ENCODE measurements around the gene KDM4C. TPM values are rescaled to one million over a fixed set of nuclear protein-coding genes. Genes with fewer than 3 reads are reported as not detected.

KDM4C gene
- polyA plus RNA-seq, 1 donor (not counting 4 experiments of a cell fraction or from before 2014, with no cell fraction given) = 17.2 TPM

DNA sequence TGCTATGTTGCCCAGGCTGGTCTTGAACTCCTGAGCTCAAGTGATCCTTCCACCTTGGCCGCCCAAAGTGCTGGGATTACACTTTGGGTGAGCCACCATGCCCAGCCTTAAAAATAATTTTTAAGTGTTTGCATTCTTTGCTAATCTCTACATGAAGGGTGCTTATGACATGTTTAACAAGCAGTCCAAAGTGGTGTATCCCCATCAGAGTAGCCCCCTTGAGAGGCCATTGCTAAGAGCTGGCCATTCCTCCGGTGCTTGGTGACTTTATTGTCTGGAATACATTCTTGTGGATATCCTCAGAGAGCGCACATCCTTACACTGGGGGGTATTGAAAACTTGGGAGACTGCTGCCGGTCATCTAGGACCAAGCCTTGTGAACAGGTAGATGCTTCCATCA is 395.4 kb downstream of the KDM4C start:
- FAIRE-seq (no peak), DNase-seq (ENCODE audit: low read depth, low spot score) (no peak)
- H4K20me1 ChIP-seq (ENCODE audit: control insufficient read depth, extremely low read depth, insufficient read depth, low read length) = no peaks in the 10 kb centered on the region
- no peaks in the 10 kb centered on the region for H3K79me2 ChIP-seq (ENCODE audit: control insufficient read depth, insufficient read depth, low read length)
- no peak overlapping the region for H3K27ac ChIP-seq (ENCODE audit: control insufficient read depth, insufficient read depth, low read length)
- no peak overlapping the region for H3K9ac ChIP-seq (ENCODE audit: control insufficient read depth, extremely low read depth, insufficient read depth, low read length)
- H2AFZ ChIP-seq (ENCODE audit: control insufficient read depth, low read length) = no peak overlapping the region
- H3K36me3 ChIP-seq (ENCODE audit: control insufficient read depth in 2 of 2, extremely low read depth in 1 of 2, insufficient read depth in 2 of 2, low read length in 2 of 2) = peaks cover 0 to 7% of the 10 kb centered on the region in 2 experiments
- no peak overlapping the region for H3K4me3 ChIP-seq (ENCODE audit: control insufficient read depth in 2 of 3, extremely low read depth in 1 of 3, insufficient read depth in 2 of 3, low read depth in 1 of 3, low read length in 3 of 3)
- TF ChIP-seq, protein P1, sequence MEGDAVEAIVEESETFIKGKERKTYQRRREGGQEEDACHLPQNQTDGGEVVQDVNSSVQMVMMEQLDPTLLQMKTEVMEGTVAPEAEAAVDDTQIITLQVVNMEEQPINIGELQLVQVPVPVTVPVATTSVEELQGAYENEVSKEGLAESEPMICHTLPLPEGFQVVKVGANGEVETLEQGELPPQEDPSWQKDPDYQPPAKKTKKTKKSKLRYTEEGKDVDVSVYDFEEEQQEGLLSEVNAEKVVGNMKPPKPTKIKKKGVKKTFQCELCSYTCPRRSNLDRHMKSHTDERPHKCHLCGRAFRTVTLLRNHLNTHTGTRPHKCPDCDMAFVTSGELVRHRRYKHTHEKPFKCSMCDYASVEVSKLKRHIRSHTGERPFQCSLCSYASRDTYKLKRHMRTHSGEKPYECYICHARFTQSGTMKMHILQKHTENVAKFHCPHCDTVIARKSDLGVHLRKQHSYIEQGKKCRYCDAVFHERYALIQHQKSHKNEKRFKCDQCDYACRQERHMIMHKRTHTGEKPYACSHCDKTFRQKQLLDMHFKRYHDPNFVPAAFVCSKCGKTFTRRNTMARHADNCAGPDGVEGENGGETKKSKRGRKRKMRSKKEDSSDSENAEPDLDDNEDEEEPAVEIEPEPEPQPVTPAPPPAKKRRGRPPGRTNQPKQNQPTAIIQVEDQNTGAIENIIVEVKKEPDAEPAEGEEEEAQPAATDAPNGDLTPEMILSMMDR (optimal IDR thresholded peaks at IDR 0.05 in 1 of 3, IDR thresholded peaks at IDR 0.05 in 1 of 3, conservative IDR thresholded peaks at IDR 0.05 in 1 of 3; ENCODE audit: extremely low read depth in 1 of 3, insufficient read depth in 2 of 3, low read length in 3 of 3) = no peak
- no peak for TF ChIP-seq EZH2 (IDR thresholded peaks at IDR 0.05; ENCODE audit: low read length)
- H3K4me1 ChIP-seq (ENCODE audit: control insufficient read depth, extremely low read depth, insufficient read depth, low read length) = no peaks in the 10 kb centered on the region
- no peaks in the 10 kb centered on the region for H3K9me1 ChIP-seq (ENCODE audit: control insufficient read depth, extremely low read depth, insufficient read depth, low read length)
- H3K9me3 ChIP-seq (ENCODE audit: control insufficient read depth, low read depth, low read length) = no peaks in the 10 kb centered on the region
- H3K4me2 ChIP-seq (ENCODE audit: control insufficient read depth, extremely low read depth, insufficient read depth, low read depth, low read length) = no peak overlapping the region
- H3K27me3 ChIP-seq (ENCODE audit: control insufficient read depth, extremely low read depth, insufficient read depth, low read length) = no peaks in the 10 kb centered on the region
- dilution Hi-C loops (cut with MboI; ENCODE audit: extremely low pct_ligation_motif_present, low sequenced_read_pairs) = no loop called here

DNA sequence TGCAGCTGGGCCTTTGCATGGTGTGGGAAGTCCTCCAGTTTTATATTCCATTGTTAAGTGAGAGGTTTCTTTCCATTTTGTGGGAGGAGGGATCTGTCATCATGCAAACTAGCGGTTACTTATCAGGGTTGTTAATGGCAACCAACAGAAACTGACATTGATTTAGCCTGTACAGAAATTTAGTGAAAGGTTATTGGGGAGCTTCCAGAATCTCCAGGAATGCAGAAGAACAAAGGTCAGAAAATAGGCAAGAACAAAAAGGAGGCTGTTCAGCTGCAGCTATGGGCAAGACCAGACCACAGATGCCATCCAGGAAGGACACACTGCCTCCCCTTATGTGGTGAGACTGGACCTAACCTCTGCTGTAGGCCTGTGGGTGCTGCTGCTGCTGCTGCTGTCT is 395.8 kb downstream of the KDM4C start:
- Histone ChIP-seq H2AFZ (ENCODE audit: control insufficient read depth, low read length) (no peak overlapping the region), H3K4me3 (ENCODE audit: control insufficient read depth in 2 of 3, extremely low read depth in 1 of 3, insufficient read depth in 2 of 3, low read depth in 1 of 3, low read length in 3 of 3) (no peak overlapping the region), H3K9me3 (ENCODE audit: control insufficient read depth, low read depth, low read length) (no peaks in the 10 kb centered on the region), H3K36me3 (ENCODE audit: control insufficient read depth in 2 of 2, extremely low read depth in 1 of 2, insufficient read depth in 2 of 2, low read length in 2 of 2) (peaks cover 0 to 7% of the 10 kb centered on the region in 2 experiments), H3K27ac (ENCODE audit: control insufficient read depth, insufficient read depth, low read length) (no peak overlapping the region), H3K27me3 (ENCODE audit: control insufficient read depth, extremely low read depth, insufficient read depth, low read length) (no peaks in the 10 kb centered on the region), H3K9me1 (ENCODE audit: control insufficient read depth, extremely low read depth, insufficient read depth, low read length) (no peaks in the 10 kb centered on the region), H3K4me1 (ENCODE audit: control insufficient read depth, extremely low read depth, insufficient read depth, low read length) (no peaks in the 10 kb centered on the region), H3K4me2 (ENCODE audit: control insufficient read depth, extremely low read depth, insufficient read depth, low read depth, low read length) (no peak overlapping the region), H3K9ac (ENCODE audit: control insufficient read depth, extremely low read depth, insufficient read depth, low read length) (no peak overlapping the region), H4K20me1 (ENCODE audit: control insufficient read depth, extremely low read depth, insufficient read depth, low read length) (no peaks in the 10 kb centered on the region), H3K79me2 (ENCODE audit: control insufficient read depth, insufficient read depth, low read length) (no peaks in the 10 kb centered on the region)
- FAIRE-seq (no peak), DNase-seq (ENCODE audit: low read depth, low spot score) (no peak)
- dilution Hi-C loops (cut with MboI; ENCODE audit: extremely low pct_ligation_motif_present, low sequenced_read_pairs) = no loop called here
- TF ChIP-seq, protein P1 (optimal IDR thresholded peaks at IDR 0.05 in 1 of 3, IDR thresholded peaks at IDR 0.05 in 1 of 3, conservative IDR thresholded peaks at IDR 0.05 in 1 of 3; ENCODE audit: extremely low read depth in 1 of 3, insufficient read depth in 2 of 3, low read length in 3 of 3) = no peak
- no peak for TF ChIP-seq EZH2 (IDR thresholded peaks at IDR 0.05; ENCODE audit: low read length)
